Measurements from ENCODE around the gene GSDME.

Gene GSDME

GRCh38 chr7:24732646-24733413, 24.4 kb downstream of the GSDME start:
- TF ChIP-seq ZNF70 (CRISPR knock-in tag; IDR thresholded peaks at IDR 0.05) (no peak), ARNTL (CRISPR knock-in tag; IDR thresholded peaks at IDR 0.05; ENCODE audit: borderline replicate concordance, low read depth) (no peak), ZNF8 (CRISPR knock-in tag; IDR thresholded peaks at IDR 0.05) (no peak), ZFP30 (CRISPR knock-in tag; IDR thresholded peaks at IDR 0.05) (no peak), PPARA (CRISPR knock-in tag; IDR thresholded peaks at IDR 0.05; ENCODE audit: borderline replicate concordance) (no peak), OSR1 (CRISPR knock-in tag; IDR thresholded peaks at IDR 0.05) (no peak), BACH2 (CRISPR knock-in tag; IDR thresholded peaks at IDR 0.05; ENCODE audit: borderline replicate concordance) (no peak), SNAI2 (CRISPR knock-in tag; IDR thresholded peaks at IDR 0.05) (no peak), CSRNP3 (CRISPR knock-in tag; IDR thresholded peaks at IDR 0.05) (no peak), ISL1 (CRISPR knock-in tag; IDR thresholded peaks at IDR 0.05) (no peak), TSHZ2 (CRISPR knock-in tag; IDR thresholded peaks at IDR 0.05) (no peak), GLIS3 (CRISPR knock-in tag; IDR thresholded peaks at IDR 0.05) (no peak), PATZ1 (CRISPR knock-in tag; IDR thresholded peaks at IDR 0.05; ENCODE audit: borderline replicate concordance) (no peak), TCF4 (CRISPR knock-in tag; IDR thresholded peaks at IDR 0.05; ENCODE audit: borderline replicate concordance) (no peak)
- peak; percentile 52 for ATAC-seq

DNA sequence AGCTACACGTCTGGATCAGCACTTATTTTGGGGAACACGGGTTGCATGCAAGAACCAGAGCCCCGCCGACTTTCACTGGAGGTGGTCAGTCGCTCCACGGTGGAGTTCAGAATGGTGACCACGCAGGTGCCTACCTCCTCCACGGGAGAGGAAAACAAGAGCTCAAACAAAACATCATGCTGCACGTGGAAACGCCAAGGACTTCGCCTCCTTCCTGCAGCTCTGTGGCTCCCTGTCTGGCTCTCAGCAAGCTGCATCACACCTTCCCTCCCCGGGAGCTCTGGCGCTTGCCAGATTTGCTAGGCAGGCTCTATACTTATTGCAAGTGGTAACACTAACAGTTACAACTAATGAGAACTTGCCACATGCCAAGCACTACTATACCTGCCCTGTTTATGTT, 26.0 kb downstream of the GSDME start:
- TF ChIP-seq TSHZ2 (CRISPR knock-in tag; IDR thresholded peaks at IDR 0.05) (no peak), ZFP3 (CRISPR knock-in tag; IDR thresholded peaks at IDR 0.05) (no peak), PPARA (CRISPR knock-in tag; IDR thresholded peaks at IDR 0.05; ENCODE audit: borderline replicate concordance) (no peak), ZNF8 (CRISPR knock-in tag; IDR thresholded peaks at IDR 0.05) (no peak), CSRNP3 (CRISPR knock-in tag; IDR thresholded peaks at IDR 0.05) (no peak)

DNA sequence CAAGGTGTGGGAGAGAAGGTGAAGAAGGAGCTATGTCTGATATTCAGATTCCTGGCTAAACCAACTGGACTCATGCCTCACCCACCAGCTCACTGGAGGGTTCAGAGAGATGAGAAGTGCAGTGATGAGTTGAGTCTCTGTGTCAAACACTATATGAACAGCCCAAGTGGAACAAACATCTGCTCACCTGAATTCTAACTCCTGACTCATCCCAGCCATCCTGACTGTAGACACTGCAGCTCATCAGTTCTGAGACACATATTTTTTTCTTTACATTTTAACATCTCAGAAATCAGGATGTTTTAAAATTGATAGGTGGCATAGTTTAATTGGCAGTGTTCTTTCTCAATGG, 27.3 kb downstream of the GSDME start:
- no peak for ATAC-seq
- no peak for TF ChIP-seq PPARA (CRISPR knock-in tag; IDR thresholded peaks at IDR 0.05; ENCODE audit: borderline replicate concordance)
- TF ChIP-seq RARB (CRISPR knock-in tag; IDR thresholded peaks at IDR 0.05) = no peak
- TF ChIP-seq CSRNP3 (CRISPR knock-in tag; IDR thresholded peaks at IDR 0.05) = no peak
- no peak for TF ChIP-seq GLIS3 (CRISPR knock-in tag; IDR thresholded peaks at IDR 0.05)
- no peak for TF ChIP-seq SNAI2 (CRISPR knock-in tag; IDR thresholded peaks at IDR 0.05)
- TF ChIP-seq BACH2 (CRISPR knock-in tag; IDR thresholded peaks at IDR 0.05; ENCODE audit: borderline replicate concordance) = no peak
- no peak for TF ChIP-seq CSDC2 (CRISPR knock-in tag; IDR thresholded peaks at IDR 0.05)
- no peak for TF ChIP-seq ZNF70 (CRISPR knock-in tag; IDR thresholded peaks at IDR 0.05)
- TF ChIP-seq ZNF565 (CRISPR knock-in tag; conservative IDR thresholded peaks at IDR 0.05; ENCODE audit: low read depth) = no peak
- TF ChIP-seq TSHZ2 (CRISPR knock-in tag; IDR thresholded peaks at IDR 0.05) = no peak

More for the DNA sequence above, 26.0 kb downstream of the GSDME start:
- ATAC-seq = no peak

Data from SK-N-SH treated with all-trans-retinoic acid at 6 μM for 48 hours (cell line).